Mesodermal cell (in vitro differentiated cells): ENCODE data around the gene HTT-AS.

Source experiments
- H3K27ac ChIP-seq: 2 replicates; pipeline ENCODE4 v1.7.0; 2013; ENCODE audit warnings: mild to moderate bottlenecking, low read depth, low read length, moderate library complexity; ENCODE audit not compliant: severe bottlenecking
- H3K36me3 ChIP-seq: 2 replicates; pipeline ENCODE4 v1.7.1; 2013; ENCODE audit warnings: mild to moderate bottlenecking, low read length, moderate library complexity; ENCODE audit not compliant: control insufficient read depth, insufficient read depth
- H3K4me1 ChIP-seq: one replicate; pipeline ENCODE4 v1.7.1; 2013; ENCODE audit warnings: mild to moderate bottlenecking, low read length; ENCODE audit not compliant: insufficient read depth, control insufficient read depth, poor library complexity, severe bottlenecking
- H3K4me3 ChIP-seq: 2 replicates; pipeline ENCODE4 v1.7.0; 2013; ENCODE audit warnings: low read length, control low read depth, mild to moderate bottlenecking; ENCODE audit not compliant: insufficient read depth, poor library complexity, severe bottlenecking; ENCODE audit errors: extremely low read depth
- H3K9me3 ChIP-seq: 2 replicates; pipeline ENCODE4 v1.7.1; 2013; ENCODE audit warnings: mild to moderate bottlenecking, low read length, moderate library complexity; ENCODE audit not compliant: control insufficient read depth
- whole genome bisulfite sequencing, 2 experiments: methylation state at CpG; one replicate each; pipeline ENCODE4 v1.1.5; 2013; ENCODE audit warnings: missing lambda C conversion rate in 2 of 2; ENCODE audit not compliant: insufficient coverage in 2 of 2; 5-methylcytosine and 5-hydroxymethylcytosine counted together

Gene HTT-AS

GRCh38 chr4:3091464-3091863 lies 17.1 kb upstream of the HTT-AS start:
- Histone ChIP-seq H3K4me3 (no peak overlapping the region), H3K36me3 (peaks cover 71% of the 10 kb centered on the region), H3K27ac (no peak overlapping the region), H3K9me3 (no peaks in the 10 kb centered on the region), H3K4me1 (no peaks in the 10 kb centered on the region)
- WGBS, 2 experiments: 100% methylated on average over 4 of the region's 5 CpGs; no CpG with 5 or more reads in 1 of the 2 experiments

DNA sequence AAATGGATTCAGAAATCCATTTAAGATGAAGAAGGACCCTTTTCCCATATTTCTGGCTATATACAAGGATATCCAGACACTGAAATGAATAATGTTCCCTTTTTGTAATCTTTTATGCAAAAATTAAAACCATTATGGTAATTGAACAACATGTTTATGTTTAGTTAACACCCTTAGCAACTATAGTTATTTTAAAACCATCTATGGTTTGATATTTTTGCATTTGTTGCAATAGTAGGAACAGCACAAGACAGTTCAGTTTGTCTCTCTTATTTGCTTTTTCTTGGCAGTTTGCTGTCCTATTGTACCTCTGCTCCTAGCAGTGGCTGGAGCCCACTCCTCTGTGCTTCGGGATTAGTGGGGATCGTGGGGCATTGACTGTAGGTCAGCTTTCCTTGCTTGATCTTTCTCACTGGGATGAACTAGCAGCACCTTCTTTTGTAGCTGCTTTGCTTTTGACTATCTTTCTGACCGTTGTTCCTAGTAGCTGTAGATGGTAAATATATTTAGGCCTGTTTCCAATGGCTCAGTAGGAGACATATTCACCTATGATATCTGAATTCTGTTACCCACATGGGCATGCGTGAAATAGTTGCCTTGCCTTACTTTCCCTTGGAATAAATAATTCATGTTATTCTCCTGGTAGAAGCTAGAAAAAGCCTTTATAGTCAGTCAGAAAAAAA lies 12.9 kb upstream of the HTT-AS start:
- no peaks in the 10 kb centered on the region for H3K4me1 ChIP-seq
- H3K36me3 ChIP-seq: peaks cover 47% of the 10 kb centered on the region
- H3K27ac ChIP-seq: no peak overlapping the region
- H3K9me3 ChIP-seq: no peaks in the 10 kb centered on the region
- WGBS, 2 experiments: 88 to 100% methylated on average over 2 of the region's 4 CpGs
- H3K4me3 ChIP-seq: no peak overlapping the region

GRCh38 chr4:3085948-3086670 lies 11.8 kb upstream of the HTT-AS start:
- H3K4me1 ChIP-seq: no peaks in the 10 kb centered on the region
- H3K9me3 ChIP-seq: no peaks in the 10 kb centered on the region
- H3K4me3 ChIP-seq: no peak overlapping the region
- 99% methylated on average over 9 of the region's 10 CpGs for WGBS, 2 experiments
- no peak overlapping the region for H3K27ac ChIP-seq
- H3K36me3 ChIP-seq: peaks cover 37% of the 10 kb centered on the region

- Histone ChIP-seq H3K27ac (no peak overlapping the region), H3K4me1 (no peaks in the 10 kb centered on the region), H3K4me3 (no peak overlapping the region), H3K9me3 (no peaks in the 10 kb centered on the region), H3K36me3 (peaks cover 30% of the 10 kb centered on the region)
- WGBS, 2 experiments: no CpG with 5 or more reads among the region's 1 CpG
Measured at GRCh38 chr4:3083732-3084131, 9.4 kb upstream of the HTT-AS start.

GRCh38 chr4:3082925-3083515 lies 8.7 kb upstream of the HTT-AS start:
- Histone ChIP-seq H3K36me3 (peaks cover 24% of the 10 kb centered on the region), H3K9me3 (no peaks in the 10 kb centered on the region), H3K4me1 (no peaks in the 10 kb centered on the region), H3K4me3 (no peak overlapping the region), H3K27ac (no peak overlapping the region)
- WGBS, 2 experiments: 98% methylated on average over 4 to 5 of the region's 6 CpGs

DNA sequence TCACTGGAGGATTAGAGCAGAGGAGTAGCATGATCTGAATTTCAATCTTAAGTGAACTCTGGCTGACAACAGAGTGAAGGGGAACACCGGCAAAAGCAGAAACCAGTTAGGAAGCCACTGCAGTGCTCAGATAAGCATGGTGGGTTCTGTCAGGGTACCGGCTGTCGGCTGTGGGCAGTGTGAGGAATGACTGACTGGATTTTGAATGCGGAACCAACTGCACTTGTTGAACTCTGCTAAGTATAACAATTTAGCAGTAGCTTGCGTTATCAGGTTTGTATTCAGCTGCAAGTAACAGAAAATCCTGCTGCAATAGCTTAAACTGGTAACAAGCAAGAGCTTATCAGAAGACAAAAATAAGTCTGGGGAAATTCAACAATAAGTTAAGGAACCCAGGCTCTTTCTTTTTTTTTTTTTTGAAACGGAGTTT lies 5.4 kb upstream of the HTT-AS start:
- WGBS, 2 experiments: 97 to 99% methylated on average over 5 of the region's 6 CpGs

GRCh38 chr4:3077796-3078195 lies 3.5 kb upstream of the HTT-AS start:
- no peaks in the 10 kb centered on the region for H3K4me1 ChIP-seq
- 100% methylated on average over 2 of the region's 2 CpGs for WGBS, 2 experiments

More for the DNA sequence above, 5.4 kb upstream of the HTT-AS start:
- Histone ChIP-seq H3K9me3 (no peaks in the 10 kb centered on the region), H3K4me1 (no peaks in the 10 kb centered on the region), H3K4me3 (no peak overlapping the region), H3K27ac (no peak overlapping the region), H3K36me3 (peaks cover 6% of the 10 kb centered on the region)

DNA sequence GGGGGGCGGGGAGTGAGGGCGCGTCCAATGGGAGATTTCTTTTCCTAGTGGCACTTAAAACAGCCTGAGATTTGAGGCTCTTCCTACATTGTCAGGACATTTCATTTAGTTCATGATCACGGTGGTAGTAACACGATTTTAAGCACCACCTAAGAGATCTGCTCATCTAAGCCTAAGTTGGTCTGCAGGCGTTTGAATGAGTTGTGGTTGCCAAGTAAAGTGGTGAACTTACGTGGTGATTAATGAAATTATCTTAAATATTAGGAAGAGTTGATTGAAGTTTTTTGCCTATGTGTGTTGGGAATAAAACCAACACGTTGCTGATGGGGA lies 1.3 kb upstream of the HTT-AS start:
- 3 to 11% methylated on average over 3 to 5 of the region's 8 CpGs for WGBS, 2 experiments
- Histone ChIP-seq H3K9me3 (no peaks in the 10 kb centered on the region), H3K27ac (peak overlapping the region; percentile 77), H3K36me3 (peaks cover 6% of the 10 kb centered on the region), H3K4me3 (peak overlapping the region; percentile 64), H3K4me1 (no peaks in the 10 kb centered on the region)

More at GRCh38 chr4:3077796-3078195, 3.5 kb upstream of the HTT-AS start:
- Histone ChIP-seq H3K36me3 (peaks cover 6% of the 10 kb centered on the region), H3K9me3 (no peaks in the 10 kb centered on the region), H3K4me3 (no peak overlapping the region), H3K27ac (no peak overlapping the region)

- Histone ChIP-seq H3K9me3 (no peaks in the 10 kb centered on the region), H3K4me1 (no peaks in the 10 kb centered on the region), H3K27ac (peak overlapping the region; percentile 96), H3K4me3 (peak overlapping the region; percentile 64), H3K36me3 (peaks cover 4% of the 10 kb centered on the region)
- WGBS, 2 experiments: 0% methylated on average over 22 to 36 of the region's 60 CpGs
Measured at GRCh38 chr4:3074846-3075651, 711 bp upstream of the HTT-AS start.

GRCh38 chr4:3073158-3074077 lies 920 bp downstream of the HTT-AS start:
- H3K27ac ChIP-seq: no peak overlapping the region

More at GRCh38 chr4:3073158-3074077, 920 bp downstream of the HTT-AS start:
- H3K9me3 ChIP-seq: no peaks in the 10 kb centered on the region
- peak overlapping the region; percentile 46 for H3K4me3 ChIP-seq
- no peaks in the 10 kb centered on the region for H3K36me3 ChIP-seq
- 18 to 22% methylated on average over 33 to 35 of the region's 54 CpGs for WGBS, 2 experiments
- H3K4me1 ChIP-seq: no peaks in the 10 kb centered on the region
